CD8-positive, alpha-beta memory T cell (primary cell): ENCODE measurements around the gene VASP. TPM values are rescaled to one million over a fixed set of nuclear protein-coding genes. Genes with fewer than 3 reads are reported as not detected.

Experiments used
- CTCF ChIA-PET: fragments of 350-600 bp; sonication (Branson Sonifier 250); formaldehyde crosslinking; loops from one replicate; lab custom pipeline; 2021; ENCODE audit warnings: antibody characterized with exemption; lab: Charles Lee
- POLR2A ChIA-PET: fragments of 350-600 bp; sonication (Branson Sonifier 250); formaldehyde crosslinking; loops from one replicate; lab custom pipeline; 2021; ENCODE audit warnings: antibody characterized with exemption; lab: Charles Lee
- DNase-seq, 5 donors: peaks; one replicate each; pipeline versions ENCODE4 v3.0.0 to v3.0.0-alpha.2; 2020 to 2022; ENCODE audit warnings: mixed read lengths in 1 of 5
- H3K27ac ChIP-seq: one replicate; pipeline ENCODE4 v1.7.0; 2013; ENCODE audit warnings: low read depth, mild to moderate bottlenecking, low read length, moderate library complexity
- H3K27me3 ChIP-seq: 2 replicates; pipeline ENCODE4 v1.7.0; 2013; ENCODE audit warnings: low read length, mild to moderate bottlenecking; ENCODE audit not compliant: insufficient read depth, poor library complexity, severe bottlenecking
- H3K36me3 ChIP-seq: 2 replicates; pipeline ENCODE4 v1.7.0; 2013; ENCODE audit warnings: mild to moderate bottlenecking, low read length, moderate library complexity; ENCODE audit not compliant: insufficient read depth
- H3K4me1 ChIP-seq: 2 replicates; pipeline ENCODE4 v1.7.0; 2013; ENCODE audit warnings: mild to moderate bottlenecking, low read length, moderate library complexity; ENCODE audit not compliant: insufficient read depth
- H3K4me3 ChIP-seq: 2 replicates; pipeline ENCODE4 v1.7.0; 2013; ENCODE audit warnings: mild to moderate bottlenecking, low read length
- H3K9me3 ChIP-seq: 2 replicates; pipeline ENCODE4 v1.7.0; 2013; ENCODE audit warnings: mild to moderate bottlenecking, low read length
- H3K27ac Mint-ChIP-seq, 8 donors: one replicate each; pipeline ENCODE4 v1.8.0; 2020 to 2021; ENCODE audit warnings: mixed read lengths in 8 of 8, mild to moderate bottlenecking in 6 of 8, inconsistent platforms in 3 of 8, moderate library complexity in 3 of 8
- H3K27me3 Mint-ChIP-seq, 2 donors: one replicate each; pipeline ENCODE4 v1.8.0; 2020 to 2021; ENCODE audit warnings: mixed read lengths in 2 of 2, mild to moderate bottlenecking in 1 of 2, moderate library complexity in 1 of 2
- H3K36me3 Mint-ChIP-seq, 3 donors: one replicate each; pipeline ENCODE4 v1.8.0; 2020 to 2021; ENCODE audit warnings: mixed read lengths in 3 of 3, inconsistent platforms in 1 of 3, mild to moderate bottlenecking in 1 of 3
- H3K4me1 Mint-ChIP-seq, 3 donors: one replicate each; pipeline ENCODE4 v1.8.0; 2020 to 2021; ENCODE audit warnings: mixed read lengths in 3 of 3, inconsistent platforms in 1 of 3, mild to moderate bottlenecking in 1 of 3
- H3K4me3 Mint-ChIP-seq, 7 donors: one replicate each; pipeline ENCODE4 v1.8.0; 2020 to 2021; ENCODE audit warnings: mixed read lengths in 7 of 7, mild to moderate bottlenecking in 6 of 7, moderate library complexity in 4 of 7, inconsistent platforms in 2 of 7
- H3K9me3 Mint-ChIP-seq, 5 donors: one replicate each; pipeline ENCODE4 v1.8.0; 2020 to 2022; ENCODE audit warnings: mixed read lengths in 5 of 5, mild to moderate bottlenecking in 3 of 5, moderate library complexity in 2 of 5, inconsistent platforms in 1 of 5
- polyA plus RNA-seq: library from polyadenylated mRNA; unstranded; fragments of 300-500 nt; fragmentation: Illumina TruSeq; gene quantifications from one replicate; pipeline ENCODE4 v1.2.3, GENCODE V29; 2021
- total RNA-seq, 2 experiments: library from RNA; stranded (reverse); gene quantifications; one replicate each; pipeline ENCODE4 v1.2.3, GENCODE V29; 2021

Gene VASP
- total and polyA plus RNA-seq, 3 experiments from 2014 or later: 61.8 to 170 (median 154) TPM

- Histone ChIP-seq H3K36me3 (no peaks in the 10 kb centered on the region), H3K9me3 (no peaks in the 10 kb centered on the region), H3K27me3 (no peaks in the 10 kb centered on the region), H3K4me3 (no peak overlapping the region), H3K27ac (no peak overlapping the region), H3K4me1 (peaks cover 23% of the 10 kb centered on the region)
- peaks cover 0 to 9% (median 3%) of the 10 kb centered on the region in 5 donors for H3K9me3 Mint-ChIP-seq
- DNase-seq: peak in 2 of 5 donors; percentile 20 to 57
- peaks cover 37 to 65% (median 38%) of the 10 kb centered on the region in 3 donors for H3K4me1 Mint-ChIP-seq
- H3K27ac Mint-ChIP-seq: peak overlapping the region; percentile 77 to 99 (median 99)
- ChIA-PET POLR2A (interaction anchor here (1.4 kb wide), 1 partner anchor 31 kb away, joined by 3 read pairs; no protein-coding TSS in a partner anchor), CTCF (interaction anchor here (16.7 kb wide), 1 partner anchor 31 kb away, joined by 455 read pairs; no protein-coding TSS in a partner anchor)
- peaks cover 5 to 49% (median 5%) of the 10 kb centered on the region in 3 donors for H3K36me3 Mint-ChIP-seq
- peaks cover 4 to 68% of the 10 kb centered on the region in 2 donors for H3K27me3 Mint-ChIP-seq
- peak overlapping the region; percentile 93 to 99 (median 95) for H3K4me3 Mint-ChIP-seq
Measured at GRCh38 chr19:45470762-45471081, 36.6 kb upstream of the VASP start.

GRCh38 chr19:45471111-45471930 is 36.0 kb upstream of the VASP start:
- peaks cover 40 to 68% (median 40%) of the 10 kb centered on the region in 3 donors for H3K4me1 Mint-ChIP-seq
- H3K36me3 ChIP-seq: no peaks in the 10 kb centered on the region
- H3K27ac ChIP-seq: no peak overlapping the region
- H3K4me3 Mint-ChIP-seq: peak overlapping the region; percentile 93 to 99 (median 95)
- no peaks in the 10 kb centered on the region for H3K9me3 ChIP-seq
- peaks cover 4 to 71% of the 10 kb centered on the region in 2 donors for H3K27me3 Mint-ChIP-seq
- peak in 2 of 5 donors; percentile 55 to 63 for DNase-seq
- H3K4me3 ChIP-seq: no peak overlapping the region
- H3K36me3 Mint-ChIP-seq: peaks cover 5 to 49% (median 5%) of the 10 kb centered on the region in 3 donors
- peak overlapping the region; percentile 3 to 99 (median 98) for H3K27ac Mint-ChIP-seq
- peaks cover 23% of the 10 kb centered on the region for H3K4me1 ChIP-seq
- H3K27me3 ChIP-seq: no peaks in the 10 kb centered on the region
- ChIA-PET POLR2A (interaction anchor here (1.4 kb wide), 1 partner anchor 32 kb away, joined by 3 read pairs; no protein-coding TSS in a partner anchor), CTCF (interaction anchor here (1.5 to 16.7 kb wide), 2 partner anchors 13 to 31 kb away, joined by 4 to 455 read pairs; no protein-coding TSS in a partner anchor)
- peaks cover 0 to 9% (median 3%) of the 10 kb centered on the region in 5 donors for H3K9me3 Mint-ChIP-seq

- H3K4me1 Mint-ChIP-seq: peaks cover 43 to 71% (median 45%) of the 10 kb centered on the region in 3 donors
- H3K9me3 Mint-ChIP-seq: peaks cover 0 to 9% (median 3%) of the 10 kb centered on the region in 5 donors
- CTCF ChIA-PET: interaction anchor here (1.5 to 16.7 kb wide), 2 partner anchors 13 to 32 kb away, joined by 4 to 455 read pairs; no protein-coding TSS in a partner anchor
- peaks cover 5 to 49% (median 5%) of the 10 kb centered on the region in 3 donors for H3K36me3 Mint-ChIP-seq
- H3K27me3 ChIP-seq: no peaks in the 10 kb centered on the region
- no peaks in the 10 kb centered on the region for H3K36me3 ChIP-seq
- H3K27ac ChIP-seq: no peak overlapping the region
- no peaks in the 10 kb centered on the region for H3K9me3 ChIP-seq
- peak in 2 of 5 donors; percentile 57 to 58 for DNase-seq
- H3K27ac Mint-ChIP-seq: peak overlapping the region in 7 of 8 donors; percentile 3 to 99 (median 98)
- peaks cover 23% of the 10 kb centered on the region for H3K4me1 ChIP-seq
- H3K27me3 Mint-ChIP-seq: peaks cover 4 to 73% of the 10 kb centered on the region in 2 donors
- POLR2A ChIA-PET: interaction anchor here (1.4 kb wide), 1 partner anchor 33 kb away, joined by 3 read pairs; no protein-coding TSS in a partner anchor
- H3K4me3 Mint-ChIP-seq: peak overlapping the region; percentile 56 to 95 (median 86)
- H3K4me3 ChIP-seq: no peak overlapping the region
Measured at GRCh38 chr19:45471931-45472562, 35.2 kb upstream of the VASP start.

- H3K27me3 ChIP-seq: no peaks in the 10 kb centered on the region
- Mint-ChIP-seq H3K4me3 (peak overlapping the region; percentile 56 to 95 (median 72)), H3K27me3 (peaks cover 4 to 68% of the 10 kb centered on the region in 2 donors), H3K27ac (peak overlapping the region in 7 of 8 donors; percentile 61 to 99 (median 79)), H3K4me1 (peaks cover 44 to 70% (median 49%) of the 10 kb centered on the region in 3 donors), H3K9me3 (peaks cover 0 to 9% (median 3%) of the 10 kb centered on the region in 5 donors), H3K36me3 (peaks cover 5 to 49% (median 5%) of the 10 kb centered on the region in 3 donors)
- H3K4me3 ChIP-seq: no peak overlapping the region
- no peak overlapping the region for H3K27ac ChIP-seq
- H3K36me3 ChIP-seq: no peaks in the 10 kb centered on the region
- peak in 4 of 5 donors; percentile 26 to 82 (median 72) for DNase-seq
- peaks cover 24% of the 10 kb centered on the region for H3K4me1 ChIP-seq
- H3K9me3 ChIP-seq: no peaks in the 10 kb centered on the region
- CTCF ChIA-PET: interaction anchor here (1.0 to 16.7 kb wide), 3 partner anchors 12 to 33 kb away, joined by 3 to 455 read pairs (median 4); no protein-coding TSS in a partner anchor
- POLR2A ChIA-PET: interaction anchor here (0.6 kb wide), 1 partner anchor 27 kb away, joined by 4 read pairs; no protein-coding TSS in a partner anchor
Measured at GRCh38 chr19:45472563-45473366, 34.5 kb upstream of the VASP start.

GRCh38 chr19:45473367-45473681 is 34.0 kb upstream of the VASP start:
- Mint-ChIP-seq H3K4me3 (peak overlapping the region; percentile 9 to 73 (median 56)), H3K36me3 (peaks cover 5 to 44% (median 5%) of the 10 kb centered on the region in 3 donors), H3K27ac (peak overlapping the region in 6 of 8 donors; percentile 56 to 99 (median 73)), H3K27me3 (peaks cover 4 to 63% of the 10 kb centered on the region in 2 donors), H3K4me1 (peaks cover 49 to 70% (median 51%) of the 10 kb centered on the region in 3 donors), H3K9me3 (peaks cover 0 to 6% (median 0%) of the 10 kb centered on the region in 5 donors)
- no peaks in the 10 kb centered on the region for H3K36me3 ChIP-seq
- no peak overlapping the region for H3K27ac ChIP-seq
- H3K4me1 ChIP-seq: peaks cover 29% of the 10 kb centered on the region
- no peak for DNase-seq
- H3K27me3 ChIP-seq: no peaks in the 10 kb centered on the region
- ChIA-PET CTCF (interaction anchor here (1.0 to 16.7 kb wide), 2 partner anchors 26 to 33 kb away, joined by 3 to 455 read pairs; no protein-coding TSS in a partner anchor), POLR2A (interaction anchor here (0.5 to 0.6 kb wide), 2 partner anchors 26 to 42 kb away, joined by 3 to 4 read pairs; no protein-coding TSS in a partner anchor)
- H3K9me3 ChIP-seq: no peaks in the 10 kb centered on the region
- no peak overlapping the region for H3K4me3 ChIP-seq

- Histone ChIP-seq H3K9me3 (no peaks in the 10 kb centered on the region), H3K4me1 (peaks cover 29% of the 10 kb centered on the region), H3K27me3 (no peaks in the 10 kb centered on the region), H3K27ac (no peak overlapping the region), H3K4me3 (no peak overlapping the region), H3K36me3 (no peaks in the 10 kb centered on the region)
- H3K27me3 Mint-ChIP-seq: peaks cover 4 to 63% of the 10 kb centered on the region in 2 donors
- H3K36me3 Mint-ChIP-seq: peaks cover 5 to 43% (median 5%) of the 10 kb centered on the region in 3 donors
- peak overlapping the region; percentile 9 to 77 (median 67) for H3K4me3 Mint-ChIP-seq
- peak overlapping the region in 6 of 8 donors; percentile 56 to 99 (median 73) for H3K27ac Mint-ChIP-seq
- H3K9me3 Mint-ChIP-seq: peaks cover 0 to 7% (median 0%) of the 10 kb centered on the region in 5 donors
- ChIA-PET CTCF (interaction anchor here (1.0 to 16.7 kb wide), 4 partner anchors 11 to 46 kb away, joined by 3 to 455 read pairs (median 3); no protein-coding TSS in a partner anchor), POLR2A (interaction anchor here (0.5 kb wide), 1 partner anchor 42 kb away, joined by 3 read pairs; no protein-coding TSS in a partner anchor)
- peaks cover 53 to 72% (median 56%) of the 10 kb centered on the region in 3 donors for H3K4me1 Mint-ChIP-seq
- DNase-seq: peak; percentile 39 to 85 (median 53)
Measured at GRCh38 chr19:45473682-45474605, 33.3 kb upstream of the VASP start.
